ENCODE results near the gene E2F1.
"Not testable (repeated sequence)": the region's sequence is repeated elsewhere in the genome, so short reads cannot be mapped to it uniquely, and the experiment has no call there.

Gene E2F1

DNA sequence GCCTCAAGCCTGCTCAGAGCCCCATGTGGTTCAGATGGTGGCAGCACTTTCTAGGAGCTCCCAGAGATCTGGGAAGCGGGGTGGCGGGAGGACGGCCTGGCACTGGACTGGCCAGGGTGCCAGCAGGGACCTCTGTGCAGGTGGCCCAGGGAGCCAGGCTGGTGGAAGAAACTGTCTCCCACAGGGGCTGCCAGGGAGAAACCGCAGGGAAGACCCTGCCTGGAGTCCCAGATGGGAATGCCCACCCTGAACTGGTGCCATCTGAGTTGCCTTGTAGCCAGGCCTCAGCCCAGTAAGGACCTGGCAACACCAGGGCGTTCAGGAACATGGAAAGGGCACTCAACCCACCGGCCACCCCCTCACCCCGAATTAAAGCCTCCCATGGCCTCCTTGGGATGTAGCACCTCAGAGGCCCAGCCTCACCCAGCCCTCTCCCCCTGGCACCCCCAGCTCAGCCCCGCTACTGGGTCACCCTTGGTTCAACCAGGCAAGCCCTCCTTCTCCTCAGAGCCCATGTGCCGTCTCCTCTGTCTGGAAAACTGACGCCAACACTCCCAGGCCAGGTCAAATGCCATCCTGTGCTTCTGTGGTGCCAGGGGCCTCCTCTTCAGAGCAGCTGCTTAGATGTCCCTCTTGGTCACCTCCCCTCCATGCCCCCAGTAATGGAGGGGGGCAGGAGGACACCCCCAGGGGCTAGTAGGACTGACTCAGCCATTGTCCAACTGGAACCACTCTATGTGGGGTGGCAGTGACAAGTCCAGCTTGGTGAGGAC is 30.0 kb downstream of the E2F1 start:
- no peak for DNase-seq

DNA sequence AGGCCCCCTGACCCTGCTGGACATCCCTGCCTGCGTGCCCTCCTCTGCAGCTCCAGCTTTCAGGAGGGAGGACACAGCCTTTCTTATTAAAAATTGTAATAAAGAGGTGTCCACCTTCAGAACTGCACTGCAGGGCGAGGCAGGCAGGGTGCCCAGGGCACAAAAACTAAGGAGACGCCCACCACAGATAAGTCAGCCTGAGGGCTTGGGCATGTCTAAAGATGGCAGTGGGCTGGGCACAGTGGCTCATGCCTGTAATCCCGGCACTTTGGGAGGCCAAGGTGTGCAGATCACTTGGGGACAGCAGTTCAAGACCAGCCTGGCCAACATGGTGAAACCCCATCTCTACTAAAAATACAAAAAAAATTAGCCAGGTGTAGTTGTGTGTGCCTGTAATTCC is 31.0 kb downstream of the E2F1 start:
- no peak for DNase-seq

DNA sequence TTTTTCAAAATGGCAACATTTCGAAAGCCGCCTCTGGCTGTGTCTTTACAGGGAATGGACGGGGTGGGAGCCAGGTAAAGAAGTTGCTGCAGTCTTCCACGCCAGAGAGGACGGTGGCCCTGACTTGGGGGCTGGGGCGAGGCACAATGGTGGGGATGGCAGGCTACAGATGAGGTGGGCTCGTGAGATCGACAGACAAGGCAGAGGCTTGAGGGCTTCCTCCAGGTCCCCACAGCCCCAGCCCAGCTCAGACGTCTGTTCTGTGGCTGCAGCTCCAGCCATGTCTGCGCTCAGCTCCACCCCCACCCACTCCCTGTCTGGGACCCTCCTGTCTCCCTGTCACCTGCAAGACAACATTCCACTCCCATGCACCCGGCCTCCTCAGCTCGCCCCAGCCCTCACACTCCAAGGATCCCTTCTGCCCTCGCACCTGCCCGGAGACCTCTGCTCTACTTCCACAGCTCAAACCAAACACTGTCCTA is 31.5 kb downstream of the E2F1 start:
- DNase-seq, result no peak

DNA sequence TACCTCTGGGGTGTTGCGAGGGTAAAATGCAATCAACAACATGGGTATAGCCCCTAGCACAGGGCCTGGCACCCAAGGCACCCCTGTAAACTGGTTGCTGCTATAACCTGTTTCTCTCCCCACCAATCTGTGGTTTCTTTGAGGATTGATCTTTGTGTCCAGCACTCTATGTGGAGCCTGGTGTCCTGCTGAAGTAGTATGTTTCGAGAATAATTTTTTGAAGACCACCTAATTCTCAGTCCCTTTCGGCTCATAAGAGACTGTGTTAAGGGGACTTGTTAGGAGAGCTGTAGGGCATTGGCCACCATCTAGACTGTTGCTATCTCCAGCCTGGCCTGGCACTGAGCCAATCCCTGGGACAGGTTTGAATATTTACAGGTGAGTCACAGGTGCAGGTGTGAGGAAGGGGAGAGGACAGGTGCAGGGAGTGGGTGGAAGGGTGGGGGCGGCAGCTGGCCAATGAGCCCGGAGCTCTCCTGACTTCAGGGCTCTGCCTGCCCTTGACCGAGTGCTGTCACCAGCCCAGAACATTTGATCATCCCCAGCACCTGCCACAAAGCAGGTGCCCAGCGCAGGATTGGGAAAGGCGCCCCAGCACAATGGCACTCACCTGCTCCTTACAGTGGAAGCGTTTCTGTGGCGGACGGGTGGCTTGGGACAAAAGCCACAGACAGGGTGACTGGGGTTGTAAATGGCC is 32.1 kb downstream of the E2F1 start:
- DNase-seq, result no peak

DNA sequence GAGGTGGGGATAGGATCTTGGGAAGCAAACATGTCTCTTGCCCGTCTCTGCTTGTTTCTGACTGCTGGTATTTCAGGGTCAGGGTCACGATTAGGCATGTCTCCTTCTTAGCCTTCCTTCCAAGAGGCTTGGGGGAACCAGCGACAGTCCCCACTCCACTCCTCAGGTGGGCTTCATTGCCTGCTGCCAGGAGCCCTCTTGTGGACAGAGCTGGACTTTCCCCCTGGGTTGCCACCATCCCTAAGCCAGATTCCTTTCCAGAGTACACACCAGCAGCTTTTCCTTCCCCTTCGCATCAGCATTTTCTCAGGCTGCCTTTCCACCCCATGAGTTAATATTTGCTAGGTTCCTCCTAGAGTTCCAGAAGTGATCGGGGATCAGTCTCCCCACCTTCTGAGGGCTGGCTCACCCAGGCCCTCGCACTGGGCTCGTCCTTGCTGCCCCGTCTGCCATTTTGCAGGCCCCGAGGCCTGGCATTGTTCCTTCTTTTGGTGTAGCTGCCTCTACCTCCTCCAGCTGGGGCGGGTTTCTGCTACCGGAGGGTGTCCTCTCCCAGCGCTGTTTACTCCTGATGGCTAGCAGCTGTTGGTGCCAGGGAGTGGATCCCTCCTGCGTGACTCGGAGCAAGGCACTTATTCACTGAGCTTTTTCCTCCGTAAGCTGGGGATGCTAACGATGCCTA is 32.8 kb downstream of the E2F1 start:
- peak; percentile 27 for DNase-seq

DNA sequence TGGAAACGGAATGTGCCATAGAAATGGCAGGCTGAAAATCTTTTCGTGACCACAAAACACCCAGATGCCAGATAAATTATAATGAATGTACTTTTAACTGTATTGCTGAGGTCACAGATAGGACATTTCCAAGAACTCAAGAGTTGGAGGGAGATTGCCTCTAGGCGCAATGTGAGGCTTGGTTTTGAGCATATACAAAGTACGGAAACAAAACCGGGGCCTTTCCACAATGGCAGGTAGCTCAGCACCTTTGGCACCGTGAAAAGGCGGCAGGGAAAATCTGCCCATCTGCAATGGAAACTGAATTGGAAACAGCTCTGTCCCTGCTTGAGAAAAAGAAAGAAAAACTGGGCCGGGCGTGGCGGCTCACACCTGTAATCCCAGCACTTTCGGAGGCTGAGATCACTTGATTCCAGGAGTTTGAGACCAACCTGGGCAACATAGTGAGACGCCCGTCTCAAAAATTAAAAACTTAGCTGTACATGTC is 34.6 kb downstream of the E2F1 start:
- no peak for DNase-seq

DNA sequence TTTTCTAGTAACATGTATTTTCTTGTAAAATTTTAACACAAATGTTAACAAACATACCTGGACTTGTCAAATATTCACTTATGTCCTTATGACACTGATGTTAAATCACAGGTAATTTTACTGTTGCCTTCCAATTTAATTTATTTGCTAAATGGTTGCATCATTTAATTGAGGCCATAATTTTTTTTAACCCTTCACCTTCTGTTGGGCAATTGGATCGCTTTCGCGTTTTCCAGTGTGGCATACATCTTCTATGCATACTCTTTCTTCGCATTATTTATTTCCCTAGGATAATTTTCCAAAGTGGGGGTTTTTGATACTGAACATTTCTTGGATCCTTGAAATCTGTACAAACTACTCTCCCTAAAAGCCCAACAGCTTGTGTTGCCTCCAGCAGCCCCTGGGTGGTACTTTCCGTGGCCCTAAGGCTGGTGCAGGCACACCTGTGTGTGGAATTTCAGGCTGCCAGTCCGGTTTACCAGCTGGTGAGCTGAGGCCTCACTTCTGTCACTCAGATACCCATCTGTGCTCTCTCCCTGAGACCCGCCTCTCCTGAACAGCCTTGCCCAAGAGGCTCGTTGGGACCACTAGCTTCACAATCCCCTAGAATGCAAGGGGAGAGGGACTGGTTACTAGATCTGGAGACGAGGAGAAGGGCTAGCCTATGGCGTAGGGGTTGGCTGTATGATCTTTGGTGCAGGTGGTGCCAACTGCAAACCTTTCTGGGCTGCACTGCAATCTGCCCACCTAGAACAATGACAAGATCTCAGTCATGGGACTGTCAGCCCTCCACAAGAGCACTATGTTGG is 35.2 kb downstream of the E2F1 start:
- DNase-seq, result no peak

DNA sequence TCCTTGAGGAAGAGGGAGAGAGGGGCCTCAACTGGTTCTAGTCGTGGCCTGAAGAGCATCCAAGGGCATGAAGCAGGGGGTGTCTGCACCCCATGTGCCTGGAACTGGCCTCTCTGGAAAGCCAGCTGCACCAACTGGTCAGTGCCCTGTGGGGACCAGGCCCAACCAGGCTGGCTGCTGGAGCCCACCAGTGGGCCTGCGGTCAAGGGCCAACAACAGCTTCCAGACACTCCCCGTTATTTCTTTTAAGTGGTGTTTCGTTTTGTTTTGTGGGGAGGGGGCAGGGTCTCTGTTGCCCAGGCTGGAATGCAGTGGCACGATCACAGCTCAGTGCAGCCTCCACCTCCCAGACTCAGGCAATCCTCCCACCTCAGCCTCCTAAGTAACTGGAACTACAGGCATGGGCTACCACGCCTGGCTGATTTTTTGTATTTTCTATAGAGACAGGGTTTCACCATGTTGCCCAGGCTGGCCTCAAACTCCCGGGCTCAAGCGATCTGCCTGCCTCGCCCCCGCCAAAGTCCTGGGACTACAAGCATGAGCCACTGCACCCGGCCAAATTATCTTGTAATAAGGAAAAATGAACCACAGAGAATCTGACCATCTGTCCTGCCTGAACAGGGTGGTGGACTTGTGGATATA is 36.0 kb downstream of the E2F1 start:
- DNase-seq, result no peak

DNA sequence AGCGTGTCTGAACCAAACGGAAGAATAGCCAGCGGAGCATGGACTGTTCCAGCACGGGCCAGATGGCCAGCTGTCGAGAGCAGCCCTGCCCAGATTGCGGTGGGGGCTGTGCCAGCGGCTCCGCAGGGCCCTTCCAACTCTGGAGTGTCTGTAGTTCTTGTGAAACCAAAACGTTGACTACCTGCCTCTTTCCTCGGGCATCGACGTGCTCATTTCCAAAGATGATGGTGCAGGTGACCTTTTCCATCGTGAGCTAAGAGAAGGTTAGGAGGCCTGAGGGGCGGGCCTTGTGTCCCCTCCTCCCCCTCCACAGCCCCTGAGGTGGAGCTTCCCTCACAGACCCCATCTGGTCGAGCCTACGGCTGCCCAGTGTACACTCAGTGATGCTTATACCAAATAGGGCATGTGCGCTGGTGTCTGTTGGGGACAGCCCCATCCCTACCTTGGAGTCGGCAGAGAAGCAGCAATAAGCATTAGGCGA is 36.9 kb downstream of the E2F1 start:
- no peak for DNase-seq

DNA sequence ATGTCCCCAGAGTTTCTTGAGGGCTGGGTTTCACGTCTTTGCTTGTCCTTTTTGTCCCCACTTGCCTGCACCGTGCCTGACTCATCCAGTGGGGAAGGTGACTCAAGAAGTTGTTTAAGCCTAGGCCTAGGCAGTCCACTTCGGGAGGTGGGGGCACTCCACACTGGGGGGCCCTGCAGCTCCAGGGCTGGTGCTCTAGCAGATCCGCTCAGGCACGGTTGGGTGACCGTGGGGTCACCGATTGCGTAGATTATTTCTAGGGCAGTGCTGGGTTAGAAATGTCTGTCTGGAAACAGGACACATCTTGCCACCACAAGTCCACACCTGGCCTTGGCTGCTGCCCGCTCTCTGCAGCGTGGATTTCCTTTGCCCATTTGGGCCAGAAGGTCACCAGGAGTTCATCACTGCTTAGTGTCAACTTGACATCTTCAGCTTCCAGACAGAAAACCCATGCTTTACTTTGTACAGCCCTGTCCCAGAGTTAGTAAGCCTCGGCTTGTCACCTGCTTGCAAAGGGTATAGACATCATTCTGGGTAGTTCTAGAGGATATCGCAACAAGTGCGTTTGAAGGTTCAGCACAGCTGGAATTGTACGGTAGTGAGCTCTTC is 37.7 kb downstream of the E2F1 start:
- DNase-seq, result no peak

DNA sequence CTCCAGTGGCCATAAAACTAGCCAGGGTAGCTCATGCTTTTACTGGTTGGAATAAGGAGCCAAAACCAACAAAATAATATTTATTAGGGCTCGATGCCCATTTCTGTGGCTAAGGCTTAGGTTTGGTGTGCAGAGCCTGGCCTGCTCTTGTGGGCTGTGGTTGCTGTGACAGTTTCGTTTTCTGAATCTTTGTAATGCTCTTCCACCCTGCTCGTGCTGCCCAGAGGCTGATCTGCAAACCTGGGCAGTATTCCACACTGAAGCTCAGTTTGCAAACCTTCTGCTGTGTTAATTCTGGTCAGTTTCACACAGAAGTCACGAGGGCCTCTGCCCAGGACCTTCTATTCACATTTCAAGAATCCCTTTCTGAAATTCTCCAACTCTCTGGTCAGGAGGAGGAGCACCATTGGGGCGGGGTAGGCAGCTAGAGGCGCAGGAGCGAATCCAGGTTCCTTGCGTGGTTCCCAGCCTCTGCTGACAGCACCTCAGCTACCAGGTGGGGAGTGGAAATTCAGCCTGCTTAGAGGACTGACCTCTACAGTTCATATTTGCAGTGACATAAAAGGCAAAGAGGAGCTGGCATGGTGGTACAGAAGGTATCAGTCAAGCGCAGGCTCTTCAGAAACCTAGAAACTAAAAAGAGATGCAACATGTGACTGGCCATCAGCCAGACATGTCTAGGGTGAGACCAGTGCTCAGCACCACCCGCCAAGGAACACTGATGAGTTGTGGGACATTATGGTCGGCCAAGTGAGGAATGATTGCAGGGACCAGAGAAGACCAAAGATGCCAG is 38.4 kb downstream of the E2F1 start:
- DNase-seq, result no peak

DNA sequence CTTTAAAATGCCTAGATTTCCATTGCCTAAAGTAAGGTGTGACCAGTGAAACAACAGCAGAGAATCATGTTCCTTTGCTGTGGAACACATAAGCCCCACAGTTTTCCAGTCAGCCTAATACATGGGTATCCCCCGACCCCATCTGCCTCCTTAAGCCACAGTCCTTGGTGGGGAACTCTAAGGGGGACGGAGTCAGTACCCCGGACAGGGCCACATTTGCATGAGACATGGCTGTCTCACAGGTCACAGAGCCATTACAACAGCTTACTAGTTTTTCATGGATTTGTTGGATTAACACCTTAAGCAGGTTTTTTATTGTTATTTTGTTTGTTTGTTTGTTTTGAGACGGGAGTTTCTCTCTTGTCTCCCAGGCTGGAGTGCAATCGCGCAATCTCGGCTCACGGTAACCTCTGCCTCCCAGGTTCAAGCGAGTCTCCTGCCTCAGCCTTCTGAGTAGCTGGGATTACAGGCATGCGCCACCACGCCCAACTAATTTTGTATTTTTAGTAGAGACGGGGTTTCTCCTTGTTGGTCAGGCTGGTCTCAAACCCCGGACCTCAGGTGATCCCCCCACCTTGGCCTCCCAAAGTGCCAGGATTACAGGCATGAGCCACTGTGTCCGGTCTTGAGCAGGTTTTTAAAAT is 39.1 kb downstream of the E2F1 start:
- not testable (repeated sequence) for DNase-seq

DNA sequence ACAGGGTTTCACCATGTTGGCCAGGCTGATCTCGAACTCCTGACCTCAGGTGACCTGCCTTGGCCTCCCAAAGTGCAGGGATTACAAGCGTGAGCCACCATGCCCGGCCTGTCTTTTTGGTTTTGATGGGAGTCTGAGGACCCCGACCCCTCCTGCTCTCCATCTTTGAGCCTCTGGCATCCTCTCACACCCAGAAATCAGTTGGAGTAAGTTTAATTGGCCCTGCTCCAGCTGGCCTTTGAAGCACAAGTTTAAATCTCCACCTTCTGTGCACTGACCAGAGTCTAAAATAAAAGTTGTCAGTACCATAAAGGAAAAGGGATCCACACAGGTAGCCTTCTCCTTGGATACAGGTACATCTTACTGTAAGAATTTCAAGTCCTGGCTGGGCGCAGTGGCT is 40.0 kb downstream of the E2F1 start:
- DNase-seq, result no peak

DNA sequence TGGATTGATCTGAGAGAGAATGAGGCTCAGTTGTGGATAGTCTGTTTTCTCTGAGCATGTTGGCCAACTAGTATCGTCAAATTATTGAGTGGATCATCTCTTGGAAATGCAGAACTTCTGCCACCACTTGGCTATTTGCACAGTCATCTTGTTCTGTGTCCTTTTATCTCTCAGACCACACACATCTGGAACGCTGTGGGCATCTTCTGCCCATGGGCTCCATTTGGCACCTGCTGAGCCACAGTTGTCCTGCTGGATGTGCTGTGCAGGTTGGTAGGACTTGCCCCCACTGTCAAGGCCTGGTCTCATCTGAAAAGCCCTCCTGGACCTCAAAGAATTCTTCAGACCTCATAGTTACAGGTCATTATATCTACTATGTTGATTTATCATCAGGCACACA is 40.8 kb downstream of the E2F1 start:
- no peak for DNase-seq

DNA sequence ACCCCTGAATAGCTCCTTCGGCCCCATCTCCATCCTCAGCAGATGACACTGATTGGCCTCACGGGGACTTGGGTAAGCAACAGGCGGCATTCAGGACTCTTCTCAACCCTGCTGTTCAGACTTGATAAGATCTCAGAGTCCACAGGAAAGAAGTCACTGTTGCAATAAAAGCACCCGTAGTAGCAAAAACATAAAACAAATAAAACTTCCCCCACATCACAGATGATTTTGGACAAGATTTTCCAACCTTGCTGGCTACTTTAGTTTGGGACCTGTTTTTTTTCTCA is 41.2 kb downstream of the E2F1 start:
- no peak for DNase-seq

DNA sequence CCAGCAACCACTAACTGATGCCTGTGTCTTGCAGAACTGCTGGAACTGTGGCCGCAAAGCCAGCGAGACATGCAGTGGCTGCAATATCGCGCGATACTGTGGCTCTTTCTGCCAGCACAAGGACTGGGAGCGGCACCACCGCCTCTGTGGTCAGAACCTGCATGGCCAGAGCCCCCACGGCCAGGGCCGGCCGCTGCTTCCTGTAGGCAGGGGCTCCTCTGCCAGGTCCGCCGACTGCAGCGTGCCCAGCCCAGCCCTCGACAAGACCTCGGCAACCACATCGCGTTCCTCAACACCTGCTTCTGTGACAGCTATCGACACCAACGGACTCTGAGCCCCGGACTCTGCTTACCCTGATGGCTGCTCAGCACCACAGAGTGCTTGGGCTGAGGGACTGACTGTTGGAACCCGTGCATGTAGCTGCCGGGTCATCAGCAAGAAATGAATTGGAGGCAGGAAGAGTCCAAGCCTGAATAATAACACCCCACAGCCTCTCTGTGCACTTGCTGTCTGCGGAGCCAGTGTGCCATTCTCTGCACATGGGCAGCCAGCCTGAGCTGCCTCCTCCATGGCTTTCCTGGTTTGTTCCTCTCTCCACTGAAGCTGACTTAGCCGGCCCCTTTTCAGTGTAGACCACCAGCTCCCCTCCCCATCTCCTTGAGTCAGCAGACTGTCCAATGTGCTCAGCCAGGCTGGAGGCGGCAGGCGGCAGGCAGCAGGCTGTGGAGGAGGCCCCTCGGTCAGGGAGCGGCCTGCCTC is 41.7 kb downstream of the E2F1 start:
- no peak for DNase-seq

DNA sequence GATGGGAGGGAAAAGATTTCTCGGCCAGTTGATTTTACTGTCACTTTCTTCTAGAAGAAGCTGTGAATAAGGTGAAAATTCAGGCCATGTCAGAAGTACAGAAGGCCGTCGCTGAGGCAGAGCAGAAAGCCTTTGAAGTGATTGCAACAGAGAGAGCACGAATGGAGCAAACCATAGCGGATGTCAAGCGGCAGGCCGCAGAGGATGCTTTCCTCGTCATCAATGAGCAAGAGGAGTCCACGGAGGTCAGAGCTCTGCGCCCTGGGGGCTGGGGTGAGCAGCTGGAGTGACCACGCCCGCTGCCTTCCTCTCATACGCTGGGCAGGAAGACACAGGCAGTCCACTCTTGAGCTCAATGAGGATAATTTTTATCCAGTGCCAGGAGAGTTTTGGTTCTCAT is 45.9 kb downstream of the E2F1 start:
- DNase-seq, result no peak

DNA sequence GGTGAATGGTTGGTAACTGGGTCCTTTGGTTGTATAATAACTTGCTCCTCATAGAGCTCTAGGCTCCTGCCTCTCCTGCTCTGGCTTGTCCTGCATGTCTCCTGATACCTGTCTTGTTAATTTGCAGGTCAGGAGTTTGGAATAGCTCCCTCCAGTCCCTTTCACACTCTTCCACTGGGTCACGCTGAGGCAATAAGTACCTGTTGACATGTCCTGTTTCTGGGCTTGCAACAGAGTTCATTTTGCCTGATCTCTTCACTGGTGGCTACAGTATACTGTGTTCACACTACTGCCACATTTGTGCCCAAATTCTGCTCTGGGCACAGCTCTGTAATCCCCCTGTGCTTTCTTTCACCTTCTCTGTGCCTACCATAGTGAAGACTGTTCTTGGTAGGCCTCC is 49.4 kb downstream of the E2F1 start:
- no peak for DNase-seq

DNA sequence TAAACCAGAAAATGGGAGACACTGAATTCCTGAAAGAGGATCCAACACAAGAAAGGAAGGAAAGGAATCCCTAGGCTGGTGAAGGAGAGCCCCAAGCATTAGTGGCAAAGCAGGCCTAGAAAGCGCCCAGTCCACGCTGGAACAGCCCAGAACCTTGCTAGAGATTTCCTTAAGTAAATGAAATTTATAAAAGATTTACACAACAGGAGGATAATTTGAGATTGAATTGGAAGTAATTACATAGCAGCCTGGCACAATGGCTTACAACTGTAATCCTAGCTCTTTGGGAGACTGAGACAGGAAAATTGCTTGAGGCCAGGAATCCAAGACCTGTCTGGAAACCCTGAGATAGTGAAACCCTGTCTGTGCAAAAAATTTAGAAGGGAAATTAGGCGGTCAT is 50.8 kb downstream of the E2F1 start:
- no peak for DNase-seq

DNA sequence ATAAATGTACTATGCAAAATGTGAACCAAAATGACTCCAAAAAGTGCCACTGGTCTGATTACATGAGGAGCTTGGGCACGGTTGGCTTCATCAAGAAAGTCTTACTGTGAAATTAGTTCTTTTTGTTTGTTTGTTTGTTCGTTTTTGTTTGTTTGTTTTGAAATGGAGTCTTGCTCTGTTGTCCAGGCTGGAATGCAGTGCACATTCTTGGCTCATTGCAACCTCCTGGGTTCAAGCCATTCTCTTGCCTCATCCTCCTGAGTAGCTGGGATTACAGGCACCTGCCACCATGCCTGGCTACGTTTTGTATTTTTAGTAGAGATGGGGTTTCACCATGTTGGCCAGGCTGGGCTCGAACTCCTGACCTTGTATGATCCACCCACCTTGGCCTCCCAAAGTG is 54.3 kb downstream of the E2F1 start:
- not testable (repeated sequence) for DNase-seq

Measured in NK-92 treated with Interleukin-12 subunit alpha and Interleukin-12 subunit beta, amount 100 ng/mL, for 24 hours (cell line).